AG04450 (cell line): ENCODE results near the gene VIL1. TPM values are rescaled to one million over a fixed set of nuclear protein-coding genes. Genes with fewer than 3 reads are reported as not detected.

ENCODE experiments used
- CTCF ChIA-PET: fragments of 300-600, 350-600 bp; formaldehyde crosslinking; extraction: SDS; loops from one replicate; lab custom pipeline; 2022; ENCODE audit warnings: antibody characterized with exemption, inconsistent platforms; lab: Charles Lee
- POLR2A ChIA-PET: fragments of 350-600 bp; formaldehyde crosslinking; extraction: SDS; loops from one replicate; lab custom pipeline; 2021; ENCODE audit warnings: antibody characterized with exemption, inconsistent platforms; lab: Yijun Ruan, JAX
- DNase-seq: peaks from one replicate; pipeline ENCODE4 v3.0.0-alpha.2; 2011; ENCODE audit warnings: low read depth, low spot score
- H3K27ac ChIP-seq: one replicate; pipeline ENCODE4 v1.5.1; 2012; ENCODE audit warnings: low read depth, low read length, control low read depth
- H3K27me3 ChIP-seq: one replicate; pipeline ENCODE4 v1.6.0; 2012; ENCODE audit warnings: low read length; ENCODE audit not compliant: control insufficient read depth, insufficient read depth
- H3K4me3 ChIP-seq: 2 replicates; pipeline ENCODE4 v1.5.1; 2011; ENCODE audit warnings: mild to moderate bottlenecking, low read depth, low read length, control low read depth
- H3K9me3 ChIP-seq: 2 replicates; pipeline ENCODE4 v1.5.1; 2012; ENCODE audit warnings: low read length; ENCODE audit not compliant: control insufficient read depth, insufficient read depth
- polyA plus RNA-seq: library from polyadenylated mRNA; depleted of rRNA; stranded (reverse); fragments of >200 nt; gene quantifications from 2 replicates; pipeline ENCODE4 v1.2.3, GENCODE V29; 2011
- TF ChIP-seq, protein P1 (sequence below): IDR thresholded peaks from 2 replicates; pipeline ENCODE4 v1.5.1; 2011; ENCODE audit warnings: low read depth, low read length, control low read depth, inconsistent platforms

VIL1 gene
- polyA plus RNA-seq, 1 experiment = not detected

DNA sequence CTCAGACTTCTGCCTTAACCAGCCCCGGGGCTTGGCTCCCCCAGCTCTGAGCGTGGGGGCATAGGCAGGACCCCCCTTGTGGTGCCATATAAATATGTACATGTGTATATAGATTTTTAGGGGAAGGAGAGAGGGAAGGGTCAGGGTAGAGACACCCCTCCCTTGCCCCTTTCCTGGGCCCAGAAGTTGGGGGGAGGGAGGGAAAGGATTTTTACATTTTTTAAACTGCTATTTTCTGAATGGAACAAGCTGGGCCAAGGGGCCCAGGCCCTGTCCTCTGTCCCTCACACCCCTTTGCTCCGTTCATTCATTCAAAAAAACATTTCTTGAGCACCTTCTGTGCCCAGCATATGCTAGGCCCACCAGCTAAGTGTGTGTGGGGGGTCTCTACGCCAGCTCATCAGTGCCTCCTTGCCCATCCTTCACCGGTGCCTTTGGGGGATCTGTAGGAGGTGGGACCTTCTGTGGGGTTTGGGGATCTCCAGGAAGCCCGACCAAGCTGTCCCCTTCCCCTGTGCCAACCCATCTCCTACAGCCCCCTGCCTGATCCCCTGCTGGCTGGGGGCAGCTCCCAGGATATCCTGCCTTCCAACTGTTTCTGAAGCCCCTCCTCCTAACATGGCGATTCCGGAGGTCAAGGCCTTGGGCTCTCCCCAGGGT, 13.7 kb upstream of the VIL1 start:
- no peak for DNase-seq
- no peaks in the 10 kb centered on the region for H3K27me3 ChIP-seq
- H3K4me3 ChIP-seq = no peak overlapping the region
- CTCF ChIA-PET = interaction anchor here (0.6 to 1.8 kb wide), 6 partner anchors 9 to 217 kb away, joined by 3 to 9 read pairs (median 4); partner anchors contain the start of gene TMBIM1
- TF ChIP-seq, protein P1, sequence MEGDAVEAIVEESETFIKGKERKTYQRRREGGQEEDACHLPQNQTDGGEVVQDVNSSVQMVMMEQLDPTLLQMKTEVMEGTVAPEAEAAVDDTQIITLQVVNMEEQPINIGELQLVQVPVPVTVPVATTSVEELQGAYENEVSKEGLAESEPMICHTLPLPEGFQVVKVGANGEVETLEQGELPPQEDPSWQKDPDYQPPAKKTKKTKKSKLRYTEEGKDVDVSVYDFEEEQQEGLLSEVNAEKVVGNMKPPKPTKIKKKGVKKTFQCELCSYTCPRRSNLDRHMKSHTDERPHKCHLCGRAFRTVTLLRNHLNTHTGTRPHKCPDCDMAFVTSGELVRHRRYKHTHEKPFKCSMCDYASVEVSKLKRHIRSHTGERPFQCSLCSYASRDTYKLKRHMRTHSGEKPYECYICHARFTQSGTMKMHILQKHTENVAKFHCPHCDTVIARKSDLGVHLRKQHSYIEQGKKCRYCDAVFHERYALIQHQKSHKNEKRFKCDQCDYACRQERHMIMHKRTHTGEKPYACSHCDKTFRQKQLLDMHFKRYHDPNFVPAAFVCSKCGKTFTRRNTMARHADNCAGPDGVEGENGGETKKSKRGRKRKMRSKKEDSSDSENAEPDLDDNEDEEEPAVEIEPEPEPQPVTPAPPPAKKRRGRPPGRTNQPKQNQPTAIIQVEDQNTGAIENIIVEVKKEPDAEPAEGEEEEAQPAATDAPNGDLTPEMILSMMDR = no peak
- H3K9me3 ChIP-seq = no peaks in the 10 kb centered on the region
- POLR2A ChIA-PET = interaction anchor here (1.2 kb wide), 1 partner anchor 9 kb away, joined by 4 read pairs; no protein-coding TSS in a partner anchor
- peak overlapping the region; percentile 47 for H3K27ac ChIP-seq

DNA sequence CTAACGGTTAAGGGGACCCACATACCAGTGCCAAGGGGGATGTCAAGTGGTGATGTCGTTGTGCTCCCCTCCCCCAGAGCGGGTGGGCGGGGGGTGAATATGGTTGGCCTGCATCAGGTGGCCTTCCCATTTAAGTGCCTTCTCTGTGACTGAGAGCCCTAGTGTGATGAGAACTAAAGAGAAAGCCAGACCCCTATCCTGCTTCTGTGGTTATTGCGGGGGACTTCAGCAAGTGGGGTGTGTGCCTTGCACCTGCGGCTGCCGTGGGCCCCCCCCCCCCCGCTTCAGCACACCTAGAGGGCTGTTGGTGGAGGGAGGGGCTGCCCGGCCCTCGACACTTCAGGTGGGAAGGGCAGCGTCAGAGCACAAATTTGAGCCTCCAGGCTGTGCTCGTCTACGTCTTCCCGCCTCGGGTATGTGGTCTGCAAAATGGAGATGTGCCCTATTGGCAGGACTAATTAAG, 13.1 kb upstream of the VIL1 start:
- TF ChIP-seq, protein P1 = no peak

DNA sequence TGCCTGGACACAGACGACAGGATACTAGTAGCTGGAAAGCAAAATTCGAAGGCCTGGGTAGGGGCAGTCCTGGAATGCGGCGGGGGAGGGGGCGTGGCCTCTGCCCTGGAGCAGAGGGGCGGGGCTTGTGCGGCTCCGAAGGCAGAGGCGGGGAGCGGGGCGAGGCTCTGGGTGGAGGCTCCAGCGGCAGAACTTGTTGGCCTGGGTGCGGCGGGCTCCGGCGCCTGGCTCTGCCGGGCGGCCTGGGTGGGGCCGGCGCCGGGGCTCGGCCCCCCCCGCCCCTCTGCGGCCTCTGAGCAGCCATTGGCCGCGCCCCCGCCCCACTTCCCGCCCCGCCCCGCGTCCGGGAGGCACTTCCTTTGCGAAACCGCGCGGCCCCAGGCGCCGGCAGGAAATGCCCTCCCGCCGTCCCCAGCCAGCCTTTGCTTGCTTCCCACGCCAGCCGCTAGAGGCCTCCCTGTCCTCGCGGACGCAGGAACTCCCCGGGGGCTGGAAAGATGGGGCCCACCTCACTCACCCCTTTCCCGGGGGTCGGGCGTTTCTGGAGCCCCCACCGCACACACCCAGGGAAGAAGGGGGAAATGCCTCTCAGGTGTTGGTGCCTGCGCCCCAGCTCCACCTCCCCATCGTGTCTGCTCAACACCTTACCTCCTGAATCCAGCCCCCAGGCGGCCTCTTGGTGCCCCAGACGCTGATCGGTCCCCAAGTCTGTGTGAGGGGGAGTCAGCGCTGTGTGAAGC, 12.5 kb upstream of the VIL1 start:
- no peaks in the 10 kb centered on the region for H3K9me3 ChIP-seq
- H3K27ac ChIP-seq = peak overlapping the region; percentile 75
- H3K4me3 ChIP-seq = peak overlapping the region; percentile 59
- CTCF ChIA-PET = interaction anchor here (0.7 to 1.4 kb wide), 5 partner anchors 10 to 403 kb away, joined by 3 to 9 read pairs (median 5); no protein-coding TSS in a partner anchor
- TF ChIP-seq, protein P1 = peak; percentile 76
- DNase-seq = peak; percentile 80
- POLR2A ChIA-PET = interaction anchor here (0.7 to 1.2 kb wide), 3 partner anchors 10 to 288 kb away, joined by 3 to 4 read pairs (median 4); no protein-coding TSS in a partner anchor
- H3K27me3 ChIP-seq = no peaks in the 10 kb centered on the region

More for the DNA sequence above, 13.1 kb upstream of the VIL1 start:
- Histone ChIP-seq H3K27me3 (no peaks in the 10 kb centered on the region), H3K27ac (peak overlapping the region; percentile 40), H3K4me3 (peak overlapping the region; percentile 47), H3K9me3 (no peaks in the 10 kb centered on the region)
- ChIA-PET POLR2A (interaction anchor here (0.7 to 1.2 kb wide), 3 partner anchors 10 to 288 kb away, joined by 3 to 4 read pairs (median 4); no protein-coding TSS in a partner anchor), CTCF (interaction anchor here (0.6 to 1.2 kb wide), 5 partner anchors 10 to 402 kb away, joined by 3 to 9 read pairs (median 3); partner anchors contain the start of gene TMBIM1)
- no peak for DNase-seq

DNA sequence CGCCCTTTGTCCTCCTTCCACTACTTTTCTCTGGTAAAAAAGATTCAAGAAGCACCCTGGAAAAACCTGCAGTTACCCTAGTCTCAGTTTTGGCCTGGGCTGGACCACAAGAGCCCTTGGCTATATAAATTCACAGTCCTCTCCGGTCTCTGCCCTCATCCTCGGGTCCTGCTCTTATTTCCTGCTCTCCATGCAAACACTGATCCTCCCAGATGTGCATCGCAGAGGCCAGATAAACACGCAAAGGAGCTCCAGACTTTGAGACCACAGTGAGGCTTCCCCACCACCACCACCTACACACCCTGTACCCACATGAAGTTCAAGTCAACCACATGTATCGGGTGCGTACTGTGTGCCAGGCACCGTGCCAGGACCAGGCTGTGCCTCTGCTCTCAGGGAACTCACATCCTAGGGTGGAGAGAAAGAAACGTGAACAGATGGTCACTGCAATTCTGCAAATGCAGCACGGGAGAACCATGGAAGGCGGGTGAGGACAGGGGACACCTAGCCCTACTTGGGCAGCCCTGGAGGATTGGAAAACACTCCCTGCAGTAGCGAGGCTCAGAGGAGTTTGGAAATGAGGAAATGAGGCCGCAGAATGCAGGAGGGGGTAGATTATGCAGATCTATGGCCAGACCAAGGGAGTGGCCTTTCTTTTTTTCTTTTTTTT, 11.8 kb upstream of the VIL1 start:
- ChIA-PET POLR2A (interaction anchor here (0.9 kb wide), 1 partner anchor 37 kb away, joined by 3 read pairs; no protein-coding TSS in a partner anchor), CTCF (interaction anchor here (0.7 to 1.4 kb wide), 4 partner anchors 11 to 59 kb away, joined by 3 to 6 read pairs (median 4); no protein-coding TSS in a partner anchor)
- no peak for DNase-seq
- Histone ChIP-seq H3K27me3 (no peaks in the 10 kb centered on the region), H3K27ac (peak overlapping the region; percentile 75), H3K9me3 (no peaks in the 10 kb centered on the region), H3K4me3 (peak overlapping the region; percentile 59)
- TF ChIP-seq, protein P1 = no peak
